ENCODE results near the gene AGPAT1.
A peak's percentile ranks its signal among the peaks of the same experiment; 100 is the strongest.
"Not testable (repeated sequence)": the region's sequence is repeated elsewhere in the genome, so short reads cannot be mapped to it uniquely, and the experiment has no call there.

The AGPAT1 gene

GRCh38 chr6:32187725-32188380, 12.0 kb upstream of the AGPAT1 start:
- DNase-seq (ENCODE audit: extremely low read depth in 1 of 2, low read depth in 1 of 2): not testable (repeated sequence)

- no peak for DNase-seq (ENCODE audit: extremely low read depth in 1 of 2, low read depth in 1 of 2)
Measured at GRCh38 chr6:32187009-32187709, 11.3 kb upstream of the AGPAT1 start.

DNA sequence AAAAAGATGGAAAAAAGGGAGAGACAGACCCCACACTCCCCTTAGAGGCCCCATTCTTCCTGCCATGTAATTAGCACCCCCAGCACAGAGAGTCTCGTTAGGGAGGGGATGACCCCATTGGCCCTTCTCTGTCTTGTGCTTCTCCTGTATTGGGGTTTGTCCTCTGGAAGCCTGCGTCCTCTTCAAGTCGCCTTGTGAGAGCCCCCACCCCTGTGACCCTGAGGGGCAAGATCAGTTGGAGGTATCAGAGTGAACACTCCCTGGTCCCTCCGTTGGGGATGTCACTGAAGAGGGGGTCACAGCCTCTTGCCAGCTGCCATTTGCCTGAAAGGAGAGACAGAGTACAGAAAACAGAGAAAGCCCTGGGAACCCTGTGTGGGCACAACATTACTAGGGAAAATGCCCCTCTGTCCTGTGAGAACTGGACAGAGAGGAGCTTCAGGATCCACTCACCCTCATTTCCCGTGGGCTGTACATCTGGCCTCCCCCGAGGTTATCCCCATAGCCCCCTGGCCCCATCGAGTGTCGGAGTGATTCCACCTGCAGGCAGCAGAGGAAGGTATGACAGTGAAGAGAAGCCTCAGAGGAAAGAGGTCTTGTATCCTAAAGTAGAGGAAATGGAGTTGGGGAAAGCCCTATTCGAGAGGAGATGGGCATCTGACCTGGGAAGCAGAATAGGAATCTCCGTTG, 10.4 kb upstream of the AGPAT1 start:
- DNase-seq (ENCODE audit: extremely low read depth in 1 of 2, low read depth in 1 of 2): not testable (repeated sequence)

DNA sequence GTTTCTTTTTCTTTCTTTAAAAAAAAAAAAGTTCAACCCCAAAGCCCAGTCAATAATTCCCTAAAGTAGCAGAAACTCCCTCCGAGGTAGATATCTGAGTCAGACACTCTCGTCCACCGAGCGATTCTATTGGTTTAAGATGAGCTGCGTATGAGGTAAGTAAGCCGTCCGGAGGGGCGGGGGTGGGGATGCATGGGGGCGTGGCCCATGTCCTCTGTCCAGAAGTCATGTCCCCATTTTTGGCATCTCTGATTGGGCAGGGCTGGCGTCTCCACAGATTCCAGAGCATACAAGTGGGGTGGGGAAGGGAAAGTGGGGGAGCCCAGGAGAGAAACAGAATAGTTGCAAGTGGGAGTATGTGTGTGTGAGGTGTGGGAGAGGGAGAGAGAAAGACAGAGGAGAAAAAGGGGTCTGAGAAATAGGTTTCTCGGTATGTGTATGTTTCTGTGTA, 9.8 kb upstream of the AGPAT1 start:
- DNase-seq (ENCODE audit: extremely low read depth in 1 of 2, low read depth in 1 of 2): peak in 1 of 2 donors; percentile 63

DNA sequence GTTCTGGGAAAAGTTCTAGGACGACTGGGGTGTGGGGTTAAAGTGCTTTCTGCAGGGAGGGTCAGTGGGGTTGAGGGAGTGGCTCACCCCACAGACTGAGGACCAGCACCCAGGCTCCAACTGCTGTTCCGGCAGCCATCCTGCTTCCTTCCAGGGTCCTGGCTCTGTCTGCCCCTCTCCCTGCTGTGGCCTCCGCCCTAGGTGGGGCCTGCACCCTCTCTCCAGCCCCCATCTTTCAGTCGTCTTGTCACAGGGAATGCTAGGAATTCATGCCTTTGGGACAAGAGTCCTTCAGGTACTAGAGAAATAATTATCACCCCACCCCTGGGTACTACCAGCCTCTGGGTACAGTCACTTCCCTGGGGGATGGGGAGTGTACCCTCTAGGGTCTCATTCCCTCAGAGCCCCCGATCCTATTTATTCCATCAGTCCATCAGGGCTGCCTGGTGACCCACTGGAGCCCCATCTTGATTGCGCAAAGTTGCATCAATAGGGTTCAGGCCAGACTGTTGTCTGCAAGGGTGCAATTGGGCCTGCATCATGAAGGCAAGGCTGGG, 8.3 kb upstream of the AGPAT1 start, which contains the start of gene AGER:
Gene AGER, minus strand, starts transcription at position 170 of the 557 bp plus-strand sequence. Its CDS starts 31 bp downstream, at position 139.
- no peak for DNase-seq (ENCODE audit: extremely low read depth in 1 of 2, low read depth in 1 of 2)

GRCh38 chr6:32183483-32184083, 7.7 kb upstream of the AGPAT1 start:
- no peak for DNase-seq (ENCODE audit: extremely low read depth in 1 of 2, low read depth in 1 of 2)

DNA sequence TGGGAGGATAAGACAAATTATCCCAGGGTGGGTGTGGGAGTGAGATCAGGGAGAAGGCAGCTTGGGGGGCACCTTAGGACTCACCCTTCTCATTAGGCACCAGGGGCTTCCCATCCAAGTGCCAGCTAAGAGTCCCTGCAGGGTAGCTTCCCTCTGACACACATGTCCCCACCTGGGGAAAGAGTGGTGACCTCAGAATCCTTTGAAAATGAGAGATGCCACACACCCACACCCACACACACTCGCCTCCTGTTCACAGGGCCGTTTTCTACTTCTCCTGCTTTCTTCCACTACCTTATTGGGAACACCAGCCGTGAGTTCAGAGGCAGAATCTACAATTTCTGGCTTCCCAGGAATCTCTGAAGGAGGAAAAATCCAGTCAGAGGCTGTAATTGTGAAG, 7.1 kb upstream of the AGPAT1 start:
- DNase-seq (ENCODE audit: extremely low read depth in 1 of 2, low read depth in 1 of 2): no peak

- no peak for DNase-seq (ENCODE audit: extremely low read depth in 1 of 2, low read depth in 1 of 2)
Measured at GRCh38 chr6:32182555-32182981, 6.7 kb upstream of the AGPAT1 start.

DNA sequence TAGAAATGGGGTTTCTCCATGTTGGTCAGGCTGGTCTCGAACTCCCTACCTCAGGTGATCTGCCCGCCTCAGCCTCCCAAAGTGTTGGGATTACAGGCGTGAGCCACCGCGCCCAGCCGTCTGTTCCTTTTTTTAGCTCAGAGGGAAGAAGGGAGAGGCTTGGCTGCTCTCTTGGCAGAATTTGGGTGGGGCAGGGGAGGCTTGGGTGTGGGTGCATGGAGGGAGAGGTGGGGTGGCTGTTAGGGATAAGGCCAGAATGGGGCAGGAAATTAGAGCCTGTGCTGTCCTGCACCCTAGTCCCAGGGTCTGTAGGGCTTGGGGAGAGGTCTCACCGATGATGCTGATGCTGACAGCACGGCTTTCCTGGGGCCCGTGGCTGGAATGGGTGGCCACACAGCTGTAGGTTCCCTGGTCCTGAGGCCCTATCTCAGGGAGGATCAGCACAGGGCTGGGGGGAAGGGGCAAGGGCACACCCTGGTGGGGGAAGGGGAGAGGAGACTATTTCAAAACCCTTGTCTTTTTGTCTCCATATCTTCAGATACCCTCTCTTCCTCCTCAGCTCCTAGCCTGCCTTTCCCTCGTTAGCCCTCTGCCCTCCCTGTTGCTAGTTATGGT, 6.1 kb upstream of the AGPAT1 start:
- DNase-seq (ENCODE audit: extremely low read depth in 1 of 2, low read depth in 1 of 2): no peak

- DNase-seq (ENCODE audit: extremely low read depth in 1 of 2, low read depth in 1 of 2): no peak
Measured at GRCh38 chr6:32181148-32181702, 5.3 kb upstream of the AGPAT1 start.

GRCh38 chr6:32179766-32180405, 4.0 kb upstream of the AGPAT1 start:
- no peak for DNase-seq (ENCODE audit: extremely low read depth in 1 of 2, low read depth in 1 of 2)

DNA sequence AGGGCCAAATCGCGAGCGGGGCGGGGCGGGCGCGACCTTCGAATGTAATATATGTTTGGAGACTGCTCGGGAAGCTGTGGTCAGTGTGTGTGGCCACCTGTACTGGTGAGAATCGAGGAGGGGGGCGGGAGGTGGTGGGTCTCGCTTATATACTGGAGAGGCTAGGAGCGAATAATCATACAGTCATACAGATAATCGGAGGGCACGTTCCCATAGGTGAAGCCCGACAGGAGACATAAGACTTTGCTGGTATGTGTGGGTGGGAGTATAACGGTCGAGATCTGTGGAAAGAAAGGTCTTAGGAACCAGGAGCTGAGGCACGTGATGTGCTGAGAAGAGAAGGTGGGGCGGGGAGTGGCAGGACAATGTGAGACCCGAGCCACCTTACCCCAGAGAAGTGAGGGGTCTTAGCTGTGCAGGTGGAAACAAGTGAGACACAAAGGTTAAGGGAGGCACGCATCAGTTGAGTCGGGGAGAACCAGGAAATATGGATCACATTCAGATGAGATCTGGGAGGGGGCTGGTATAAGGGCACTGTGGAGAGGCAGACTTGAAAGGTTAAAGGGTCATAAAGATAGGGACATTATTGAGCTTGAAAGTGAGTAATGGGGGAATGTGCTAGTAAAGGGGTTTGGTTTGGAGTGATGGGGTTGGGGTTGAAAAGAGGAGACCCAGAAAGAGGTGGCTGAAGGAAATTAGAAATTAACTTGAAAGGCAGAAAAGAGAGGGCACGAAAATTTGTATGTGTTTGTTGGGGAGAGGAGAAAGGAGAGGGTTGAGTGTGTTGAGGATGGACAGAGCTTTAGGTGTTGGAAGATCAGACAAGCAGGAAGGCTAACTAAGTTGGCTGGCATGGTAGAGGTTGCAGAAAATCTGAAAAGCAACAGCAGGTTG, 2.9 kb upstream of the AGPAT1 start:
- DNase-seq (ENCODE audit: extremely low read depth in 1 of 2, low read depth in 1 of 2): no peak

GRCh38 chr6:32177788-32178546, 2.1 kb upstream of the AGPAT1 start, which contains the start of gene RNF5:
Gene RNF5 (plus strand): TSS chr6:32178405. CDS start chr6:32178512, 107 bp downstream.
- peak; percentile 74 to 92 for DNase-seq (ENCODE audit: extremely low read depth in 1 of 2, low read depth in 1 of 2)

DNA sequence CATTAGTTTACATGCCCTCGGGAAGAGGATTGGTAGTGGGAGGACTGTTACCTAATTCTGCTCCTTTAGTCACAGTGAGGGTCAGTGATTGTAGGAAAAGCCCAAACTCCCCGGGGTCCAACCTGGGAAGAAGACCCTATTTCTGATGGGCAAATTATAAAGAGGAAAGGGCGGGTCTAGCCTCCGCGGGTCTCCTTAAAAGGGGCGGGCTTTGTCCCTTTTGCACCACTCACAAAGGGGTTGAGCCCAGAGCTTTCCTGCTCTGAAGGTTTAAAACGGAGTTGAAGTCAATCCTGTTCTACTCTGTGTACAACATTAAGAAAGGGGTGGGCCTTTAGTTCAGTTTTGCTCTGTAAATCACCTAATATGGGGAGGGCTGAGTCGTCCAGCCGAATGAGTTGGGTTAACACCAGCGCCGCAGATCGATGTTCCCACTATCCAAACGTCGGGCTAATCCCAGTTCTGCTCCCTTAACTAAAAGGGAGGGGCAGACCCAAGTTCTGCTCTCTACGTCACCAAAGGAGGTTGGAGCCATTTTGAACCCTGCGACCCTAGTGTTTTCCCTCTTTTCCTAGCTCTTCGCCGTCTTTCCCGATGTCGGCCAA, 1.4 kb upstream of the AGPAT1 start:
- DNase-seq (ENCODE audit: extremely low read depth in 1 of 2, low read depth in 1 of 2): peak in 1 of 2 donors; percentile 34

- DNase-seq (ENCODE audit: extremely low read depth in 1 of 2, low read depth in 1 of 2): no peak
Measured at GRCh38 chr6:32176476-32177182, 745 bp upstream of the AGPAT1 start.

DNA sequence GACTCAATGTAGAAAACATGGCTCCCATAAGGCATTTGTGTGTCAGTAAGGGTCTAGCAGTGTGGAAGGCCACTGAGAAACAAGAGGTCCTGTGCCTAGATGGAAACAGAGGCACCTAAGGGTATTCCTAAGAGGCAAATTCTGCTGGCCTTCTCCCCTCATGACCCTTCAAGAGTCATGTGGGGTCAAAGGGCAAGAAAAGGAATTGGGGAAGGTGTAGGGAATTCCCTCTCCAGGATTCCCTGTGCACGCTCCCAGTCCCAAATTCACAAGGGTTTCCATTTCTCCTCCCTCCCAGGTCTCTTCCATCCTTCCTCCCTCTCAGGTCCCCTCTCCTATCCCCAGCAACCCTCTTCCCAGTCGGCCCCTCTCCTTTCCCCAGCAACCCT, 568 bp downstream of the AGPAT1 start:
- DNase-seq (ENCODE audit: extremely low read depth in 1 of 2, low read depth in 1 of 2): no peak

- DNase-seq (ENCODE audit: extremely low read depth in 1 of 2, low read depth in 1 of 2): no peak
Measured at GRCh38 chr6:32174416-32174815, 1.5 kb downstream of the AGPAT1 start.
